SK-N-SH treated with all-trans-retinoic acid at 6 μM for 48 hours (cell line): ENCODE measurements around the gene LMNA.

Experiments used
- ARNTL ChIP-seq: fragments of 450-650 bp; formaldehyde crosslinking; IDR thresholded peaks from 2 replicates; pipeline ENCODE4 v1.5.0; 2020; ENCODE audit warnings: low read depth, mild to moderate bottlenecking, moderate library complexity, borderline replicate concordance
- CSDC2 ChIP-seq: fragments of 250-450 bp; sonication (Bioruptor Pico); IDR thresholded peaks from 2 replicates; pipeline ENCODE4 v1.5.0; 2020; ENCODE audit warnings: mild to moderate bottlenecking, moderate library complexity
- OSR1 ChIP-seq: fragments of 250-450 bp; sonication (Bioruptor Pico); IDR thresholded peaks from 2 replicates; pipeline ENCODE4 v1.8.0; 2022; ENCODE audit warnings: moderate library complexity, mild to moderate bottlenecking, inconsistent platforms
- RARB ChIP-seq: fragments of 250-450 bp; sonication (Bioruptor Pico); IDR thresholded peaks from 2 replicates; pipeline ENCODE4 v1.8.0; 2021; ENCODE audit warnings: mild to moderate bottlenecking, moderate library complexity
- SNAI2 ChIP-seq: fragments of 250-450 bp; sonication (Bioruptor Pico); IDR thresholded peaks from 2 replicates; pipeline ENCODE4 v1.5.0; 2020; ENCODE audit warnings: mild to moderate bottlenecking, moderate library complexity
- ZFP3 ChIP-seq: fragments of 250-450 bp; sonication (Bioruptor Pico); IDR thresholded peaks from 2 replicates; pipeline ENCODE4 v1.5.0; 2020; ENCODE audit warnings: mild to moderate bottlenecking, moderate library complexity
- ZFP30 ChIP-seq: fragments of 450-650 bp; formaldehyde crosslinking; IDR thresholded peaks from 2 replicates; pipeline ENCODE4 v1.5.0; 2022; ENCODE audit warnings: mild to moderate bottlenecking, moderate library complexity
- TF ChIP-seq, protein P1 (sequence below): fragments of 250-450 bp; sonication (Bioruptor Pico); IDR thresholded peaks from 2 replicates; pipeline ENCODE4 v1.8.0; 2020; ENCODE audit warnings: mild to moderate bottlenecking, moderate library complexity, borderline replicate concordance
- TF ChIP-seq, protein P2 (sequence below): fragments of 250-450 bp; sonication (Bioruptor Pico); IDR thresholded peaks from 2 replicates; pipeline ENCODE4 v1.5.1; 2020; ENCODE audit warnings: low read depth, mild to moderate bottlenecking, moderate library complexity

- TF ChIP-seq SNAI2 (CRISPR knock-in tag) (no peak), ARNTL (no peak), CSDC2 (CRISPR knock-in tag) (no peak), OSR1 (CRISPR knock-in tag) (no peak), RARB (CRISPR knock-in tag) (no peak), ZFP3 (CRISPR knock-in tag) (no peak), ZFP30 (CRISPR knock-in tag) (no peak)
- TF ChIP-seq, protein P1, sequence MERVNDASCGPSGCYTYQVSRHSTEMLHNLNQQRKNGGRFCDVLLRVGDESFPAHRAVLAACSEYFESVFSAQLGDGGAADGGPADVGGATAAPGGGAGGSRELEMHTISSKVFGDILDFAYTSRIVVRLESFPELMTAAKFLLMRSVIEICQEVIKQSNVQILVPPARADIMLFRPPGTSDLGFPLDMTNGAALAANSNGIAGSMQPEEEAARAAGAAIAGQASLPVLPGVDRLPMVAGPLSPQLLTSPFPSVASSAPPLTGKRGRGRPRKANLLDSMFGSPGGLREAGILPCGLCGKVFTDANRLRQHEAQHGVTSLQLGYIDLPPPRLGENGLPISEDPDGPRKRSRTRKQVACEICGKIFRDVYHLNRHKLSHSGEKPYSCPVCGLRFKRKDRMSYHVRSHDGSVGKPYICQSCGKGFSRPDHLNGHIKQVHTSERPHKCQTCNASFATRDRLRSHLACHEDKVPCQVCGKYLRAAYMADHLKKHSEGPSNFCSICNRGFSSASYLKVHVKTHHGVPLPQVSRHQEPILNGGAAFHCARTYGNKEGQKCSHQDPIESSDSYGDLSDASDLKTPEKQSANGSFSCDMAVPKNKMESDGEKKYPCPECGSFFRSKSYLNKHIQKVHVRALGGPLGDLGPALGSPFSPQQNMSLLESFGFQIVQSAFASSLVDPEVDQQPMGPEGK (CRISPR knock-in tag) = no peak
- TF ChIP-seq, protein P2, sequence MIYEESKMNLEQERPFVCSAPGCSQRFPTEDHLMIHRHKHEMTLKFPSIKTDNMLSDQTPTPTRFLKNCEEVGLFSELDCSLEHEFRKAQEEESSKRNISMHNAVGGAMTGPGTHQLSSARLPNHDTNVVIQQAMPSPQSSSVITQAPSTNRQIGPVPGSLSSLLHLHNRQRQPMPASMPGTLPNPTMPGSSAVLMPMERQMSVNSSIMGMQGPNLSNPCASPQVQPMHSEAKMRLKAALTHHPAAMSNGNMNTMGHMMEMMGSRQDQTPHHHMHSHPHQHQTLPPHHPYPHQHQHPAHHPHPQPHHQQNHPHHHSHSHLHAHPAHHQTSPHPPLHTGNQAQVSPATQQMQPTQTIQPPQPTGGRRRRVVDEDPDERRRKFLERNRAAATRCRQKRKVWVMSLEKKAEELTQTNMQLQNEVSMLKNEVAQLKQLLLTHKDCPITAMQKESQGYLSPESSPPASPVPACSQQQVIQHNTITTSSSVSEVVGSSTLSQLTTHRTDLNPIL (CRISPR knock-in tag) = no peak
These were observed 40.8 kb upstream of the LMNA start for GRCh38 chr1:156073740-156074139.
